ENCODE data around the gene VTI1A. TPM values are rescaled to one million over a fixed set of nuclear protein-coding genes. Genes with fewer than 3 reads are reported as not detected.
"Not testable (repeated sequence)": the region's sequence is repeated elsewhere in the genome, so short reads cannot be mapped to it uniquely, and the experiment has no call there.

The VTI1A gene
- total and polyA plus RNA-seq, 9 donors: 7.8 to 48.2 (median 20.0) TPM

GRCh38 chr10:112498806-112499205 is 51.8 kb downstream of the VTI1A start:
- Histone ChIP-seq H3K27me3 (no peaks in the 10 kb centered on the region), H3K9me3 (no peaks in the 10 kb centered on the region), H3K36me3 (no peaks in the 10 kb centered on the region), H3K27ac (no peak overlapping the region), H3K4me3 (no peak overlapping the region), H3K4me1 (ENCODE audit: insufficient read depth) (no peaks in the 10 kb centered on the region)
- no peak for TF ChIP-seq EP300 (IDR thresholded peaks at IDR 0.05)
- TF ChIP-seq POLR2A (IDR thresholded peaks at IDR 0.05): no peak
- TF ChIP-seq CTCF (IDR thresholded peaks at IDR 0.05): no peak
- no peak for DNase-seq
- intact Hi-C loops (cut with DNase I): no loop called here
- WGBS, 3 donors: 87 to 91% (median 87%) methylated on average over 1 of the region's 1 CpG

DNA sequence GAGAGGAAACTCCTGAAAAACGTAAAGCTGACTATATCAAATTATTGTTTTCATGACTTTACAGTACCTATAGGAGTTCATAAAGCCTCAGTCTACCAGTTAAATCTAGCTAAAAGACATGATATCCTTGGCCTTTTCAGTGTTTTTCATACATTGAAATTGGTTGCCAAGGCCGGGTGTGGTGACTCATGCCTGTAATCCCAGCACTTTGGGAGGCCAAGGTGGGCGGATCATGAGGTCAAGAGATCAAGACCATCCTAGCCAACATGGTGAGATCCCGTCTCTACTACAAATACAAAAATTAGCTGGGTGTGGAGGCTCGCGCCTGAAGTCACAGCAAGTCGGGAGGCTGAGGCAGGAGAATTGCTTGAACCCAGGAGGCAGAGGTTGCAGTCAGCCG is 53.0 kb downstream of the VTI1A start:
- DNase-seq; H3K27me3 ChIP-seq; H3K27ac ChIP-seq; H3K9me3 ChIP-seq; H3K4me3 ChIP-seq; intact Hi-C loops (cut with DNase I); H3K36me3 ChIP-seq; H3K4me1 ChIP-seq (ENCODE audit: insufficient read depth): not testable (repeated sequence)
- WGBS, 3 donors: 93 to 94% (median 93%) methylated on average over 8 of the region's 8 CpGs

GRCh38 chr10:112502536-112502935 is 55.5 kb downstream of the VTI1A start:
- Histone ChIP-seq H3K27me3 (no peaks in the 10 kb centered on the region), H3K36me3 (no peaks in the 10 kb centered on the region), H3K9me3 (no peaks in the 10 kb centered on the region), H3K4me3 (no peak overlapping the region), H3K27ac (no peak overlapping the region), H3K4me1 (ENCODE audit: insufficient read depth) (no peaks in the 10 kb centered on the region)
- intact Hi-C loops (cut with DNase I): no loop called here
- WGBS, 3 donors: 63 to 76% (median 74%) methylated on average over 2 of the region's 2 CpGs
- no peak for DNase-seq
- no peak for TF ChIP-seq CTCF (IDR thresholded peaks at IDR 0.05)
- TF ChIP-seq POLR2A (IDR thresholded peaks at IDR 0.05): no peak
- TF ChIP-seq EP300 (IDR thresholded peaks at IDR 0.05): no peak

DNA sequence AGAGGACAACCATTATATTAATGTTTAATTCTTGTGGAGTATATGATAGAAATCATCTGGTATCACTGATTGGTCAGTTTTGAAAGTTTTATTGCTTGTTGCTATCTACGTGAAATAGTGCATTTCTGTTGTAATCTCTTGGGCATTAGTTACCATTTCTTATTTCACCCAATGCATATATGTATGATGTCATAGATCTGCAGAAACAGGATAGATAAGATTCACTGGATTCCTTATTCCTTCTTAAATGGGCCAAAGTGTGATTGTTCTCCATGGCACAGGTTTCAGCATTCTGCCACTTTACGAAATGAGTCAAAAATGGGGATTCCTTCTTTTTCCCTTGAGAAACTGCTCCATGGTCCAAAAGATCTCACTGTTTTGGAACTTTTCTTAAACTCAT is 56.6 kb downstream of the VTI1A start:
- intact Hi-C loops (cut with DNase I): no loop called here
- no peak for DNase-seq
- Histone ChIP-seq H3K9me3 (no peaks in the 10 kb centered on the region), H3K4me1 (ENCODE audit: insufficient read depth) (no peaks in the 10 kb centered on the region), H3K36me3 (no peaks in the 10 kb centered on the region), H3K27ac (no peak overlapping the region), H3K27me3 (no peaks in the 10 kb centered on the region), H3K4me3 (no peak overlapping the region)
- TF ChIP-seq CTCF (IDR thresholded peaks at IDR 0.05): no peak
- TF ChIP-seq POLR2A (IDR thresholded peaks at IDR 0.05): no peak
- no peak for TF ChIP-seq EP300 (IDR thresholded peaks at IDR 0.05)
- 90 to 94% (median 91%) methylated on average over 2 of the region's 2 CpGs for WGBS, 3 donors

GRCh38 chr10:112507046-112507445 is 60.0 kb downstream of the VTI1A start:
- no peak for DNase-seq
- H3K36me3 ChIP-seq: no peaks in the 10 kb centered on the region
- TF ChIP-seq POLR2A (IDR thresholded peaks at IDR 0.05): no peak
- TF ChIP-seq EP300 (IDR thresholded peaks at IDR 0.05): no peak
- TF ChIP-seq CTCF (IDR thresholded peaks at IDR 0.05): no peak
- 52 to 69% (median 62%) methylated on average over 4 of the region's 4 CpGs for WGBS, 3 donors
- H3K27ac ChIP-seq: no peak overlapping the region
- H3K4me1 ChIP-seq (ENCODE audit: insufficient read depth): no peaks in the 10 kb centered on the region
- no peaks in the 10 kb centered on the region for H3K9me3 ChIP-seq
- no peaks in the 10 kb centered on the region for H3K27me3 ChIP-seq
- no peak overlapping the region for H3K4me3 ChIP-seq
- intact Hi-C loops (cut with DNase I): no loop called here

Measured in ovary (tissue), 9 donors.